Adrenal gland (tissue), 12 donors: ENCODE data around the gene MROH8. TPM values are rescaled to one million over a fixed set of nuclear protein-coding genes. Genes with fewer than 3 reads are reported as not detected.
A peak's percentile ranks its signal among the peaks of the same experiment; 100 is the strongest.

Experiments
- DNase-seq, 7 donors: peaks; one replicate each; pipeline ENCODE4 v3.0.0-alpha.2; 2019 to 2020
- H3K27ac ChIP-seq, 5 donors: fragments of 200-600 bp; sonication (generic) in 4 of 5; 1 replicate in 3 of 5; 2 replicates in 2 of 5; pipeline versions ENCODE4 v1.5.1 to v1.8.0; 2016 to 2020; ENCODE audit warnings: mild to moderate bottlenecking in 1 of 5
- H3K27me3 ChIP-seq: fragments of 200-600 bp; 2 replicates; pipeline ENCODE4 v1.8.0; 2021
- H3K36me3 ChIP-seq, 2 donors: fragments of 200-600 bp; replicated peaks in 1 of 2; 1 replicate in 1 of 2; 2 replicates in 1 of 2; pipeline versions ENCODE4 v1.5.1 to v1.8.0; 2018 to 2022
- H3K4me1 ChIP-seq, 2 donors: fragments of 200-600 bp; replicated peaks in 1 of 2; 1 replicate in 1 of 2; 2 replicates in 1 of 2; pipeline versions ENCODE4 v1.5.1 to v1.8.0; 2018 to 2021
- H3K4me3 ChIP-seq, 4 donors: fragments of 200-600 bp; sonication (generic) in 3 of 4; one replicate each; pipeline ENCODE4 v1.5.1; 2016 to 2018
- H3K9me3 ChIP-seq, 3 donors: fragments of 200-600 bp; sonication (generic) in 1 of 3; replicated peaks in 1 of 3; 1 replicate in 2 of 3; 2 replicates in 1 of 3; pipeline versions ENCODE4 v1.5.1 to v1.8.0; 2016 to 2021
- CTCF ChIP-seq, 6 experiments: fragments of 450-650 bp in 4 of 6; fragments of 200-600 bp in 2 of 6; sonication (generic) in 1 of 6; IDR thresholded peaks; 1 replicate in 5 of 6; 2 replicates in 1 of 6; pipeline versions ENCODE4 v1.5.1 to v1.8.0; 2016 to 2021; ENCODE audit warnings: antibody characterized with exemption in 6 of 6, mild to moderate bottlenecking in 2 of 6, moderate library complexity in 1 of 6
- POLR2A ChIP-seq, 2 donors: fragments of 450-650 bp; IDR thresholded peaks; one replicate each; pipeline ENCODE4 v1.6.1; 2017; ENCODE audit warnings: antibody characterized with exemption in 2 of 2, mild to moderate bottlenecking in 2 of 2, moderate library complexity in 1 of 2
- WGBS, 4 donors: extraction: QIAGEN DNeasy Blood & Tissue Kit in 2 of 4; methylation state at CpG; one replicate each; pipeline versions ENCODE4 v1.1.5 to v1.1.7; 2013 to 2017; 5-methylcytosine and 5-hydroxymethylcytosine counted together
- intact Hi-C, 2 donors: fragments of 100-400 bp; cut with DNase I; formaldehyde crosslinking; loops; one replicate each; pipeline versions ENCODE4 v1.14.1 to v1.15.0; 2022 to 2023
- polyA plus RNA-seq, 3 donors: library from polyadenylated mRNA; stranded (reverse); fragments of 200-250 nt in 2 of 3; fragments of 350-450 nt in 1 of 3; fragmentation: Illumina TruSeq in 1 of 3; extraction: RNeasy Lipid Tissue Mini Kit (QIAGEN cat#74804) in 1 of 3; gene quantifications; one replicate each; pipeline ENCODE4 v1.2.3, GENCODE V29; 2013 to 2014
- total RNA-seq, 9 donors: library from RNA; depleted of rRNA in 4 of 9; stranded (reverse); fragments of >200 nt in 4 of 9; fragments of 120-200 nt in 1 of 9; fragmentation: NEBNext Ultra II Directional in 1 of 9; extraction: Animal tissue kit (Norgen Biotek cat#: 25700) in 1 of 9; gene quantifications; one replicate each; pipeline versions ENCODE4 v1.1.0 to v1.2.4, GENCODE V29; 2013 to 2023
- donor health status: healthy with polysubstance abuse.
- donor health status: Bipolar disorder and iron deficiency.
- donor health status: DM: yes; HTN: yes; CAD: no.
- donor health status: DM: no; HTN: no; CAD: no.
- donor health status: DM: no; HTN: no; CAD: no.
- donor health status: DM: yes; HTN: yes; CAD: no.

Gene MROH8
- total and polyA plus RNA-seq, 12 donors: 1.3 to 13.8 (median 3.8) TPM

GRCh38 chr20:37205130-37205529 is 25.8 kb upstream of the MROH8 start:
- Histone ChIP-seq H3K4me3 (no peak overlapping the region), H3K27ac (no peak overlapping the region), H3K4me1 (peaks cover 8 to 15% of the 10 kb centered on the region in 2 donors), H3K27me3 (no peaks in the 10 kb centered on the region), H3K36me3 (peaks cover 0 to 80% of the 10 kb centered on the region in 2 donors), H3K9me3 (no peaks in the 10 kb centered on the region)
- intact Hi-C loops: no loop called here
- DNase-seq: no peak
- TF ChIP-seq CTCF (IDR thresholded peaks at IDR 0.05) (no peak), POLR2A (IDR thresholded peaks at IDR 0.05) (no peak)
- WGBS, 4 donors: 77 to 85% (median 80%) methylated on average over 6 of the region's 6 CpGs

- Histone ChIP-seq H3K9me3 (no peaks in the 10 kb centered on the region), H3K27ac (peak overlapping the region in 1 of 5 donors; percentile 9), H3K4me1 (peaks cover 0 to 15% of the 10 kb centered on the region in 2 donors), H3K36me3 (peaks cover 0 to 82% of the 10 kb centered on the region in 2 donors), H3K27me3 (no peaks in the 10 kb centered on the region), H3K4me3 (no peak overlapping the region)
- intact Hi-C loops: no loop called here
- no peak for TF ChIP-seq POLR2A (IDR thresholded peaks at IDR 0.05)
- DNase-seq: peak in 1 of 7 donors; percentile 51
- WGBS, 4 donors: 78 to 89% (median 79%) methylated on average over 3 of the region's 3 CpGs
Measured at GRCh38 chr20:37204056-37204455, 24.7 kb upstream of the MROH8 start.

- Histone ChIP-seq H3K4me3 (no peak overlapping the region), H3K9me3 (no peaks in the 10 kb centered on the region), H3K4me1 (peaks cover 0 to 15% of the 10 kb centered on the region in 2 donors), H3K27ac (peak overlapping the region in 4 of 5 donors; percentile 45 to 72 (median 52)), H3K36me3 (peaks cover 0 to 71% of the 10 kb centered on the region in 2 donors), H3K27me3 (no peaks in the 10 kb centered on the region)
- TF ChIP-seq POLR2A (IDR thresholded peaks at IDR 0.05) (no peak), CTCF (IDR thresholded peaks at IDR 0.05) (peak; percentile 65 to 84 (median 74))
- 59 to 66% (median 64%) methylated on average over 6 of the region's 6 CpGs for WGBS, 4 donors
- peak; percentile 40 to 86 (median 65) for DNase-seq
- intact Hi-C loops: no loop called here
Measured at GRCh38 chr20:37202267-37202943, 23.1 kb upstream of the MROH8 start.

- intact Hi-C loops: no loop called here
- TF ChIP-seq CTCF (IDR thresholded peaks at IDR 0.05): no peak
- no peak for TF ChIP-seq POLR2A (IDR thresholded peaks at IDR 0.05)
- peak overlapping the region in 4 of 5 donors; percentile 43 to 72 (median 52) for H3K27ac ChIP-seq
- peaks cover 0 to 15% of the 10 kb centered on the region in 2 donors for H3K4me1 ChIP-seq
- peaks cover 0 to 65% of the 10 kb centered on the region in 2 donors for H3K36me3 ChIP-seq
- WGBS, 4 donors: 56 to 64% (median 58%) methylated on average over 2 of the region's 2 CpGs
- H3K4me3 ChIP-seq: no peak overlapping the region
- no peaks in the 10 kb centered on the region for H3K9me3 ChIP-seq
- no peak for DNase-seq
- H3K27me3 ChIP-seq: no peaks in the 10 kb centered on the region
Measured at GRCh38 chr20:37201827-37202162, 22.4 kb upstream of the MROH8 start.
